ENCODE results near the gene PM20D2. TPM values are rescaled to one million over a fixed set of nuclear protein-coding genes. Genes with fewer than 3 reads are reported as not detected.

PM20D2 gene
- total RNA-seq, 4 donors from 2014 or later, result 15.1 to 28.2 (median 19.3) TPM

DNA sequence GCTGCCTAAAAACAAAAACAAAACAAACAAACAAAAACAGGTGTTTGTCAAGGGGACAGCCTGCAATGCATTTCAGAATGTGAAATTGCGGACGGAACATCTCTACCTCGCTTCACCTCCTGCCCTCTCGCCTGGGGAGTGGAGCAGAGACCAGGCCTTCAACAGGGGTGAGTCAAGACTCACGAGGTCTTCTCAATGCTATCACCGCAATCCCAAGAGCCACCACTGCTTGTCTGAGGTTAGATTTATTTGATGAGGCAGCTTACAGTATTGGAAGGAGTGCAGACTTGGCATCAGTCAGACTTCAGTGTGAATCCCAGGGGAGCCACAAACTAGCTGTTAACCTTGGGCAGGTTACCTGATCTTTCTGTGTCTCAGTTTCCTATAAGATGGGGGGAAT, 63.6 kb downstream of the PM20D2 start:
- Histone ChIP-seq H3K36me3 (no peaks in the 10 kb centered on the region), H3K9me3 (no peaks in the 10 kb centered on the region), H3K4me3 (no peak overlapping the region), H3K4me1 (no peaks in the 10 kb centered on the region), H3K27ac (no peak overlapping the region), H3K27me3 (no peaks in the 10 kb centered on the region)
- 91 to 92% methylated on average over 6 of the region's 6 CpGs for WGBS, 2 donors
- no peak for DNase-seq (ENCODE audit: low spot score in 2 of 2)
- no peak for TF ChIP-seq EP300 (IDR thresholded peaks at IDR 0.05)
- TF ChIP-seq POLR2A (IDR thresholded peaks at IDR 0.05), result no peak
- TF ChIP-seq, protein P1, sequence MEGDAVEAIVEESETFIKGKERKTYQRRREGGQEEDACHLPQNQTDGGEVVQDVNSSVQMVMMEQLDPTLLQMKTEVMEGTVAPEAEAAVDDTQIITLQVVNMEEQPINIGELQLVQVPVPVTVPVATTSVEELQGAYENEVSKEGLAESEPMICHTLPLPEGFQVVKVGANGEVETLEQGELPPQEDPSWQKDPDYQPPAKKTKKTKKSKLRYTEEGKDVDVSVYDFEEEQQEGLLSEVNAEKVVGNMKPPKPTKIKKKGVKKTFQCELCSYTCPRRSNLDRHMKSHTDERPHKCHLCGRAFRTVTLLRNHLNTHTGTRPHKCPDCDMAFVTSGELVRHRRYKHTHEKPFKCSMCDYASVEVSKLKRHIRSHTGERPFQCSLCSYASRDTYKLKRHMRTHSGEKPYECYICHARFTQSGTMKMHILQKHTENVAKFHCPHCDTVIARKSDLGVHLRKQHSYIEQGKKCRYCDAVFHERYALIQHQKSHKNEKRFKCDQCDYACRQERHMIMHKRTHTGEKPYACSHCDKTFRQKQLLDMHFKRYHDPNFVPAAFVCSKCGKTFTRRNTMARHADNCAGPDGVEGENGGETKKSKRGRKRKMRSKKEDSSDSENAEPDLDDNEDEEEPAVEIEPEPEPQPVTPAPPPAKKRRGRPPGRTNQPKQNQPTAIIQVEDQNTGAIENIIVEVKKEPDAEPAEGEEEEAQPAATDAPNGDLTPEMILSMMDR (IDR thresholded peaks at IDR 0.05), result no peak

DNA sequence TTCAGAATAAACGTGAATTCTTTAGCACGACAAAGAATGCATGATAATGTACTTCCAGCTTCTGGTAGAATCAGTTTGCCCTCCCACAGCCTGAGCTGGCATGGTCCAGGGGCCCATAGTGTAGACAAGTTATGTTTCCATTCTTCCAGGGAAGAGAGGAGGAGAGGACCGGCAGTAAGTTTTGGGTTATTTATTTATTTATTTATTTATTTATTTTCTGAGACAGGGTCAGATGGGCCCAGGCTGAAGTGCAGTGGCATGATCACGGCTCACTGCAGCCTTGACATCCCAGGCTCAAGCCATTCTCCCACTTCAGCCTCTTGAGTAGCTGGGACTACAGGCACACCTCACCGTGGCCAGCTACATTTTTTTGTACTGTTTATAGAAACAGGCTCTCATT, 66.6 kb downstream of the PM20D2 start:
- no peaks in the 10 kb centered on the region for H3K27me3 ChIP-seq
- H3K4me1 ChIP-seq, result peaks cover 0 to 7% (median 0%) of the 10 kb centered on the region in 4 donors
- no peaks in the 10 kb centered on the region for H3K9me3 ChIP-seq
- H3K36me3 ChIP-seq, result no peaks in the 10 kb centered on the region
- no peak overlapping the region for H3K27ac ChIP-seq
- 63 to 67% methylated on average over 5 of the region's 5 CpGs for WGBS, 2 donors
- no peak overlapping the region for H3K4me3 ChIP-seq
- TF ChIP-seq POLR2A (IDR thresholded peaks at IDR 0.05) (no peak), EP300 (IDR thresholded peaks at IDR 0.05) (no peak)
- TF ChIP-seq, protein P1 (IDR thresholded peaks at IDR 0.05), result no peak
- DNase-seq (ENCODE audit: low spot score in 2 of 2), result no peak

DNA sequence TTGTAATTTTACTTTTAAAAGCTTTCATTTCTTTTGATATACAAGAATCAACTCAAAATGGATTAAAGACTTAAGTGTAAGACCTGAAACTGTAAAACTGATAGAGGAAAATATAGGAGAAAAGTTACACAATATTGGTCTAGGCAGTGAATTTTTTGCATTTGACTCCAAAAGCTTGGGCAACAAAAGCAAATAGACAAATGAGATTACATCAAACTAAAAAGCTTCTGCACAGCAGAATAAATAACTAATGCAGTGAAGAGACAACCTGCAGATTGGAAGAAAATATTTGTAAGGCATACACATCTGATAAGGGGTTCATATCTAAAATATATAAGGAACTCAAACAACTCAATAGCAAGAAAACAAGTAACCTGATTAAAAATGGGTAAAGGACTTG, 68.3 kb downstream of the PM20D2 start:
- peaks cover 0 to 13% (median 0%) of the 10 kb centered on the region in 4 donors for H3K4me1 ChIP-seq
- H3K4me3 ChIP-seq, result no peak overlapping the region
- TF ChIP-seq, protein P1 (IDR thresholded peaks at IDR 0.05), result no peak
- no peak for TF ChIP-seq EP300 (IDR thresholded peaks at IDR 0.05)
- no peak for TF ChIP-seq POLR2A (IDR thresholded peaks at IDR 0.05)
- H3K27me3 ChIP-seq, result no peaks in the 10 kb centered on the region
- H3K36me3 ChIP-seq, result no peaks in the 10 kb centered on the region
- DNase-seq (ENCODE audit: low spot score in 2 of 2), result no peak
- H3K9me3 ChIP-seq, result no peaks in the 10 kb centered on the region
- no peak overlapping the region for H3K27ac ChIP-seq

Other genes with a start within 250 kb of the PM20D2 start
- gene RNGTT, start 182.4 kb upstream of the PM20D2 start, total RNA-seq, result 10 to 100 TPM; 13.9 to 20.5 (median 18.4) TPM
- 100 to 1,000 TPM; 220 to 264 (median 247) TPM for gene PNRC1, start 65.3 kb upstream of the PM20D2 start, total RNA-seq
- gene SRSF12, start 28.0 kb upstream of the PM20D2 start, total RNA-seq, result 1 to 10 TPM in 1 of 4 donors, under 1 TPM in 2, not detected in 1; under 0.01 to 1.7 (median 0.60) TPM
- gene GABRR1, start 71.3 kb downstream of the PM20D2 start, total RNA-seq, result not detected
- gene GABRR2, start 169.2 kb downstream of the PM20D2 start, total RNA-seq, result 1 to 10 TPM in 1 of 4 donors, under 1 TPM in 1, not detected in 2; 0.84 to 3.6 TPM
- gene UBE2J1, start 206.7 kb downstream of the PM20D2 start, total RNA-seq, result 10 to 100 TPM; 25.3 to 30.4 (median 26.7) TPM